ENCODE results near the gene IMMT.

GRCh38 chr2:86243272-86243671 is 48.0 kb upstream of the IMMT start:
- TF ChIP-seq CTCF (IDR thresholded peaks at IDR 0.05) = no peak
- no peak for TF ChIP-seq ZFX (IDR thresholded peaks at IDR 0.05; ENCODE audit: borderline replicate concordance)
